Stimulated activated naive CD8-positive, alpha-beta T cell treated with anti-CD3 and anti-CD28 coated beads, Interleukin-15, Interleukin-2, amounts not matched to agents 100 U/mL and 50 U/mL, for 24 hours (primary cell): ENCODE measurements around the gene C21orf91.
"Not testable (repeated sequence)": the region's sequence is repeated elsewhere in the genome, so short reads cannot be mapped to it uniquely, and the experiment has no call there.

Experiments
- ATAC-seq: fragments of 150-1000 bp; cut with Tn5 transposase; one replicate; pipeline ENCODE4 v1.10.0; 2021
- DNase-seq: peaks from one replicate; pipeline ENCODE4 v3.0.0; 2021

Gene C21orf91

DNA sequence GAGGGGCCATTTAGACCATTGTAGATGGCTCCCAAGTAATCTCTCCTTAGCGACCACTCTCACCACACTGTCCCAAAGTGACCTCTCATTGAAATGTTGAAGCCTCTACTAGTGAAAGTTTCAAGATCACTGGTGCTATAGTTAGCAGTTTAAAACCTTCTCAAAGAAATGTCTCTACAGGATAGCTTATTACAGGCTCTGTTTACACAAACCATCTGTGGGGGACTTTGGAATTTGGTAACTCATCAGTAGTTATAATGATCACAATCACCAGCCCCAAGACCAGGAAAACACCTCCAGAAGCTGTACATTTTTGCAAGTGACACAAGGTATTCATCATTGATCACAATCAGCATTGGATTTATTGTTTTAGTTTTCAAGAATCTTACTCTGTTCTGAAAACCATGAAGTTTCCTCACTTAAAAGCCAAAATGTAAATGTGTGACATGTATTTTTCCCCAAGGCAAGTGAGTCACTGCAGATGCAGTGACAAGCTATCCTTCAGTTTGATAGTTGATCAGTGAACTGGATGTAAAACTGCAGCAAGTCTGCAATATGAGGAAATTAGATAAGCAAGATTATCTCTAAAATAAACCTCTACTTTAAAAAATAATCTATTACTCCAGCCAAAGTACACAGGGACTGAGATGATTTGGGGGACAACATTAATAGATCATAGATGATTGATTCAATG is 41.9 kb downstream of the C21orf91 start:
- ATAC-seq: peak; percentile 59
- no peak for DNase-seq

- peak; percentile 67 for DNase-seq
- ATAC-seq: peak; percentile 91
Measured at GRCh38 chr21:17775431-17776126, 43.6 kb downstream of the C21orf91 start.

DNA sequence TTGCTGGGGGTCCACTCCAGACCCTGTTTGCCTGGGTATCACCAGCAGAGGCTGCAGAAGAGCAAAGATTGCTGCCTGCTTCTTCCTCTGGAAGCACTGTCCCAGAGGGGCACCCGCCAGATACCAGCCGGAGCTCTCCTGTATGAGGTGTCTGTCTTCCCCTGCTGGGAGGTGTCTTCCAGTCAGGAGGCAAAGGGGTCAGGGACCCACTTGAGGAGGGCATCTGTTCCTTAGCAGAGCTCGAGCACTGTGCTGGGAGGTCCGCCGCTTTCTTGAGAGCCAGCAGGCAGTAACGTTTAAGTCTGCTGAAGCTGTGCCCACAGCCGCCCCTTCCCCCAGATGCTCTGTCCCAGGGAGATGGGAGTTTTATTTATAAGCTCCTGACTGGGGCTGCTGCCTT is 44.1 kb downstream of the C21orf91 start:
- DNase-seq, ATAC-seq: not testable (repeated sequence)

DNA sequence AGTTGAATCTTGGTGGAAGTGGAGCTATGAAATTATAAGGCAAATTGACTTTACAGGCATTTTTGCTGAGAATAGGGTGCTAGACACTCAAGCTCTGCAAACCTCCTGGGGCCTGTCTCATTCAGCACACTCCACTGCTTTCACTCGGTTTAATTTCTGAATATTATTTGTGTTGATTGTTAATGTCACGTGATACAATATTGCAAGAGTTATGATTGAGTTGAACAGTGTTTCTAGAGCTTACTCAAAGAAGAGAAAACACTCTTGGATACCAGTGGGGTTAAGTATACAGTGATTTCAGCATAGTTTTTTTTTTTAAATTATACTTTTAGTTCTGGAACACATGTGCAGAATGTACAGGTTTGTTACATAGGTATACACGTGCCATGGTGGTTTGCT is 49.7 kb downstream of the C21orf91 start:
- ATAC-seq (no peak), DNase-seq (no peak)

DNA sequence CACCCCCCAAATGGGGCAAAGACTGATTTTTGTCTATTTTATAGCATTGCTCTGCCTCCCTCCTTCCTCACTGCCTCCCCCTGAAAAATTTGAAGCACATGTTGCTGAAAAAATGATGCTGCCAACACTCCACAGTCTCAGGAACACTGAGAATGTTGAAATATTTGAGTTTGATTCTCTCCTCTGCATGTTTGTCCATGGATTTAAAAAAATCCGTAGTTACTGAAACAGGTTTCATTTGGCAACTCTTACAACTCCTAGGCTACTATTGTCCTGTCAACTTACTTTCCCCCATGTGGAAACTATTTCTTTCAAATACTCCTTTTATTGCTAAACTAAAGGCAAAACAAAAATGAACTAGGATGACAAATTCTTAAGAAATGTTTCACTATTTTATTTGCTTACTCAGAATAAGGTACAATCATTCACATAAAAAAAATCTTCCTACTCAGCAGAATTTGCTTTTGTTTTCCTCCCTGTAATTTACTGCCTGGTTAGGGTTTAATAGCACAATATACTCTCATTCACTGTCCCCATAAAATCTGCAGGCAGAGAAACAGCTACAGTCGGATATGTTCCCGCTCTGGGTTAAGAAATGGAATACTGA is 50.2 kb downstream of the C21orf91 start:
- DNase-seq: no peak
- no peak for ATAC-seq

- no peak for DNase-seq
- ATAC-seq: no peak
Measured at GRCh38 chr21:17765207-17765606, 53.9 kb downstream of the C21orf91 start.

GRCh38 chr21:17763288-17764037 is 55.7 kb downstream of the C21orf91 start:
- no peak for ATAC-seq
- no peak for DNase-seq

- no peak for ATAC-seq
- DNase-seq: no peak
Measured at GRCh38 chr21:17759511-17760178, 59.5 kb downstream of the C21orf91 start.

- no peak for ATAC-seq
Measured at GRCh38 chr21:17758683-17759082, 60.5 kb downstream of the C21orf91 start.

DNA sequence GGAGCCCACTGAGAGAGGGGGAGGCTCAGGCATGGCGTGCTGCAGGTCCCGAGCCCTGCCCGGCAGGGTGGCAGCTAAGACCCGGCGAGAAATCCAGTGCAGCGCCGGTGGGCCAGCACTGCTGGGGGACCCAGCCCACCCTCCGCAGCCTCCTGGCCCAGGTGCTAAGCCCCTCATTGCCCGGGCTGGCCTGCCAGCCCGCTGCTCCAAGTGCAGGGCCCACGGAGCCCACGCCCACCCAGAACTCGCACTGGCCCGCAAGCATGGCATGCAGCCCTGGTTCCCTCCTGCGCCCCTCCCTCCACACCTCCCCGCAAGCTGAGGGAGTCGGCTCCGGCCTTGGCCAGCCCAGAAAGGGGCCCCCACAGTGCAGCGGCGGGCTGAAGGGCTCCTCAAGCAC is 61.5 kb downstream of the C21orf91 start:
- ATAC-seq: no peak
- no peak for DNase-seq

More at GRCh38 chr21:17758683-17759082, 60.5 kb downstream of the C21orf91 start:
- no peak for DNase-seq

DNA sequence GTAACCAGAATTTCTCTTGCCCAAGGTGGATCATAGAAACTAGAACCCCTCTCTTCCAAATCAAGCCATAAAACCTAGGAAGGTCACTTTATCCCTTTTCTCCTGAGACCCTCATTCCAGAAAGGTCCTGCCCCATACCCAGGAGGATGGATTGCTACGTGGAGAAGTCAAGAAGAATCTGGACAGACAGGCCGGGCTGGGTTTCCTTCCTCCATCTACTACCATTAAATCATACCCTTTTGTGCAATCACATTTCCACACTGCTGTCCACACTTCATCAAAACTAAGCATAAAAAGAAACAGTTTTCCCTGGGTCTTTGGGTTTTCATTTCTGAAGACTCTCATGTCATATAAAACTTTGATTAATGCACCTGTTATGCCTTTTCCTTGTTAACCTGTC is 65.4 kb downstream of the C21orf91 start:
- no peak for DNase-seq
- ATAC-seq: no peak

DNA sequence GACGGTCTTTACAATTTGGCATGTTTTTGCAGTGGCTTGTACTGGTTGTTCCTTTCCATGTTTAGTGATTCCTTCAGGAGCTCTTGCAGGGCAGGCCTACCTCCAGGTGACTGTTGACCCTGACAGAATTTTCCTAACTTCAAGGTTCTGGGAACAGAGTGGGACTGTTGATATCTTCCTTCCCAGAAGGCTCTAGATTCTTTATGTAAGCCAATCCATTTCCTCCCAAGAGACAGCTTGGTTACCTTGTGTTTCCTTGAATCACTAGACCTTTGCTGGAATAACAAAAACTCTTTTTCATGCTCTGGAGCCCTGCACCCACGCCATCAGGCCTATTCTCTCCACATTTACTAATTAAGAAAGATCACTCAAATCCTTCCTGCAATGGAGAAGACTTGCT is 67.0 kb downstream of the C21orf91 start:
- ATAC-seq (no peak), DNase-seq (no peak)

DNA sequence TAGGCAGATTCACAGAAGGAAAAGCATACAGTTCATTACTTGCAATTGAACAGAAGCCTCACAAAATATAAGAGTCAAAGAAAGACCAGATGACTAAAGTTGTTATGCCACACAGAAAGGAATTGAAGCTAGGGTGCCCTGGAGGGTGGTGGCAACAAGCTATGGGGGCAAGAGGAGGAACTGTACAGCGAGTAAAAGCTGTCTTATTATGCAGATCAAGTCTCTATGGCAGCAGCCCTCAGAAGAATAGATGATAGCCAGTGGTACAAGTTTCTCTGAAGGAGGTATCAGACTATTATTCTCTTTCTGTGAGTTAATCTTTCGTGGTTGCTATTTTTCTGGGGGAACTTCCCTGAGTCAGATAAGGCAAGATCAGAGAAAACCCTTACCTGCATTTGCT is 72.2 kb downstream of the C21orf91 start:
- ATAC-seq: peak; percentile 40
- no peak for DNase-seq

DNA sequence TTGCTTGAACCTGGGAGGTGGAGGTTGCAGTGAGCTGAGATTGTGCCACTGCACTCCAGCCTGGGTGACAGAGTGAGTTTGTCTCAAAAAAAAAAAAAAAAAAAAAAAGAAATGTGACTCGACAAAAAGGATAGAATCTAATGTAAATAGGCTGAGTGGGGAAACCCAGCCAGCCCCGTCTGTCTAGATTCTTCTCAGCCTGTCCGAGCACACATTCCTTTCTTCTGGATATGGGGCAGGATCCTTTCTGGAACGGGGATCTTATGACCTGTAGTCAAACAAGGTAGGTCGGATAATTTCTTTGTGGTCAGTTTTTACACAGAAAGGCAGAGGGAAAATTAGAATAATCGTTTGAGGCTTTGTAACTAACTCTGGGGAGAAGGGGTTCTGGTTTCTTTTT is 74.1 kb downstream of the C21orf91 start:
- DNase-seq: no peak
- no peak for ATAC-seq

DNA sequence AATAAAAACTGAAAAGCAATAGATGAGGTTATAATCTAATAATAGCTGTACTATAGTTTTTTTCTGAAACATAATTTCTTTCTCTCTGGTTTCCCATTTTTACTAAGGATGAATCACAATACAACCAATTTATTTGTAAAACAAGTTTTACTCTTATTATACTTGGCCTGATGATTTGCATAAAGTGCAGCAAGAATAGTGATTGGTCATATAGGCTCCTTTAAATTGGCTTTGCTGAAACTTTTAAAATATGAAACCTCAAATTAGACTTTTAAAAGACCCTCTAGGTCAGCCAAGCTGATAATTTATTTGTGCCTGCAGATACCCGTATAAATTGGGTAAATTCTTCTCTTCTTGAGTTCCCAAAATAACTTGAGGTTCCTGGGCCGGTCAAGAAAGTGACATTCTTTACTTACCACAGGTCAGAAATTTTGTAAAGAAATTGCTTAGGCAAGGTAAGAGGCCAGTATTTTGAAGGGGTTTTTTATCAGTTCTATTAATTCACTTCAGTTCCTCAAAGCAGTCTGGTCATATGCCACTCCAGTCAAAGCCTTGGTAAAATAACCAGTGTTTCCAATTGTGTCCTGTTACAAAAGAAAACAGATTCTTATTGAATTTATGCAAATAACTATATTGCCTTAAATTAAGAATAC is 76.1 kb downstream of the C21orf91 start:
- DNase-seq: no peak

GRCh38 chr21:17742181-17742580 is 77.0 kb downstream of the C21orf91 start:
- ATAC-seq (no peak), DNase-seq (no peak)

More for the DNA sequence above, 76.1 kb downstream of the C21orf91 start:
- no peak for ATAC-seq
